Gastrocnemius medialis (tissue), 4 donors: ENCODE results near the gene HMG20A.

ENCODE experiments used
- CTCF ChIP-seq, 5 experiments: fragments of 450-650 bp in 3 of 5; fragments of 200-600 bp in 2 of 5; sonication (generic) in 2 of 5; IDR thresholded peaks in 4 of 5; conservative IDR thresholded peaks in 1 of 5; 1 replicate in 4 of 5; 2 replicates in 1 of 5; pipeline ENCODE4 v1.5.1; 2016 to 2019; ENCODE audit warnings: antibody characterized with exemption in 5 of 5, mild to moderate bottlenecking in 3 of 5, moderate library complexity in 3 of 5
- POLR2A ChIP-seq, 2 donors: fragments of 450-650 bp; IDR thresholded peaks; one replicate each; pipeline ENCODE4 v1.6.1; 2017; ENCODE audit warnings: antibody characterized with exemption in 2 of 2, mild to moderate bottlenecking in 2 of 2, moderate library complexity in 2 of 2

- TF ChIP-seq CTCF (IDR thresholded peaks at IDR 0.05 in 4 of 5, conservative IDR thresholded peaks at IDR 0.05 in 1 of 5) (no peak), POLR2A (IDR thresholded peaks at IDR 0.05) (no peak)
Observed at GRCh38 chr15:77473328-77473727, 52.6 kb downstream of the HMG20A start.
